H9 (cell line): Measurements from ENCODE around the gene RANBP9. TPM values are rescaled to one million over a fixed set of nuclear protein-coding genes. Genes with fewer than 3 reads are reported as not detected.

Experiments
- DNase-seq: peaks from one replicate; pipeline ENCODE4 v3.0.0-alpha.2; 2017
- H2AFZ ChIP-seq: one replicate; pipeline ENCODE4 v1.6.1; 2013; ENCODE audit warnings: mild to moderate bottlenecking, low read length, control low read depth, moderate library complexity
- H2AK5ac ChIP-seq: 2 replicates; pipeline ENCODE4 v1.6.1; 2013; ENCODE audit warnings: low read length, control low read depth, mixed read lengths; ENCODE audit not compliant: insufficient read length
- H2BK120ac ChIP-seq: one replicate; pipeline ENCODE4 v1.6.1; 2013; ENCODE audit warnings: low read depth, mild to moderate bottlenecking, low read length, control low read depth, inconsistent platforms; ENCODE audit not compliant: poor library complexity, severe bottlenecking
- H2BK12ac ChIP-seq: 2 replicates; pipeline ENCODE4 v1.6.1; 2013; ENCODE audit warnings: low read length, control low read depth, mixed read lengths, low read depth; ENCODE audit not compliant: insufficient read length
- H2BK15ac ChIP-seq: 2 replicates; pipeline ENCODE4 v1.6.1; 2013; ENCODE audit warnings: low read depth, low read length, control low read depth
- H2BK20ac ChIP-seq: one replicate; pipeline ENCODE4 v1.6.1; 2013; ENCODE audit warnings: low read depth, mild to moderate bottlenecking, low read length, control low read depth, inconsistent platforms; ENCODE audit not compliant: poor library complexity, severe bottlenecking
- H2BK5ac ChIP-seq: 2 replicates; pipeline ENCODE4 v1.6.1; 2013; ENCODE audit warnings: low read length, control low read depth, mixed read lengths; ENCODE audit not compliant: insufficient read length
- H3K14ac ChIP-seq: 2 replicates; pipeline ENCODE4 v1.6.1; 2013; ENCODE audit warnings: low read length, control low read depth; ENCODE audit not compliant: insufficient read depth
- H3K18ac ChIP-seq: 2 replicates; pipeline ENCODE4 v1.6.1; 2013; ENCODE audit warnings: low read depth, mild to moderate bottlenecking, mixed read lengths, low read length, control low read depth; ENCODE audit not compliant: insufficient read length
- H3K23ac ChIP-seq: 2 replicates; pipeline ENCODE4 v1.6.1; 2013; ENCODE audit warnings: low read length, control low read depth, mixed read lengths, low read depth; ENCODE audit not compliant: insufficient read length
- H3K23me2 ChIP-seq: 2 replicates; pipeline ENCODE4 v1.6.1; 2013; ENCODE audit warnings: low read depth, mild to moderate bottlenecking, mixed read lengths, low read length, control low read depth; ENCODE audit not compliant: insufficient read length, poor library complexity, severe bottlenecking
- H3K27ac ChIP-seq: 2 replicates; pipeline ENCODE4 v1.5.1; 2013; ENCODE audit warnings: low read length, control low read depth, mixed read lengths, low read depth; ENCODE audit not compliant: insufficient read length
- H3K27me3 ChIP-seq: 2 replicates; pipeline ENCODE4 v1.6.1; 2013; ENCODE audit warnings: low read length, control low read depth, inconsistent platforms; ENCODE audit not compliant: insufficient read depth
- H3K4ac ChIP-seq: 2 replicates; pipeline ENCODE4 v1.6.1; 2013; ENCODE audit warnings: low read depth, mild to moderate bottlenecking, control low read depth, inconsistent platforms, low read length, moderate library complexity
- H3K4me1 ChIP-seq: 2 replicates; pipeline ENCODE4 v1.6.1; 2013; ENCODE audit warnings: low read length, control low read depth, inconsistent platforms; ENCODE audit not compliant: insufficient read depth
- H3K4me2 ChIP-seq: 2 replicates; pipeline ENCODE4 v1.6.1; 2013; ENCODE audit warnings: low read length, control low read depth, mixed read lengths; ENCODE audit not compliant: insufficient read length, insufficient read depth
- H3K56ac ChIP-seq: 2 replicates; pipeline ENCODE4 v1.6.1; 2013; ENCODE audit warnings: low read depth, mild to moderate bottlenecking, mixed read lengths, low read length, control low read depth; ENCODE audit not compliant: insufficient read length
- H3K79me1 ChIP-seq: 2 replicates; pipeline ENCODE4 v1.6.1; 2013; ENCODE audit warnings: low read depth, mild to moderate bottlenecking, moderate library complexity, low read length, control low read depth, inconsistent platforms; ENCODE audit not compliant: insufficient read depth, poor library complexity, severe bottlenecking
- H3K79me2 ChIP-seq: 2 replicates; pipeline ENCODE4 v1.6.1; 2013; ENCODE audit warnings: low read length, control low read depth, inconsistent platforms; ENCODE audit not compliant: insufficient read depth
- H3K9ac ChIP-seq: 2 replicates; pipeline ENCODE4 v1.6.1; 2013; ENCODE audit warnings: low read length, control low read depth, mixed read lengths; ENCODE audit not compliant: insufficient read length; ENCODE audit errors: extremely low read depth
- H3K9me3 ChIP-seq: one replicate; pipeline ENCODE4 v1.6.1; 2013; ENCODE audit warnings: low read depth, low read length, inconsistent platforms; ENCODE audit not compliant: control insufficient read depth
- H3T11ph ChIP-seq: one replicate; pipeline ENCODE4 v1.6.1; 2013; ENCODE audit warnings: mild to moderate bottlenecking, low read length, control low read depth, inconsistent platforms
- H4K20me1 ChIP-seq: one replicate; pipeline ENCODE4 v1.6.1; 2013; ENCODE audit not compliant: control insufficient read depth, insufficient read length, insufficient read depth
- H4K5ac ChIP-seq: 2 replicates; pipeline ENCODE4 v1.6.1; 2013; ENCODE audit warnings: low read depth, mild to moderate bottlenecking, mixed read lengths, low read length, control low read depth; ENCODE audit not compliant: insufficient read length
- H4K8ac ChIP-seq: replicated peaks from 2 replicates; pipeline ENCODE4 v1.6.1; 2013; ENCODE audit warnings: low read length, control low read depth, mixed read lengths, low read depth; ENCODE audit not compliant: insufficient read length
- H4K91ac ChIP-seq: 2 replicates; pipeline ENCODE4 v1.6.1; 2013; ENCODE audit warnings: low read depth, mild to moderate bottlenecking, moderate library complexity, mixed read lengths, low read length, control low read depth; ENCODE audit not compliant: insufficient read length
- H3K27ac Mint-ChIP-seq, 3 experiments: 2 replicates in 2 of 3; 3 replicates in 1 of 3; pipeline ENCODE4 v1.8.0; 2020 to 2021; ENCODE audit warnings: mixed read lengths in 3 of 3, mild to moderate bottlenecking in 1 of 3, moderate library complexity in 1 of 3
- H3K27me3 Mint-ChIP-seq: 2 replicates; pipeline ENCODE4 v1.8.0; 2021; ENCODE audit warnings: low read depth, mild to moderate bottlenecking, moderate library complexity, mixed read lengths
- H3K36me3 Mint-ChIP-seq, 3 experiments: 2 replicates in 2 of 3; 3 replicates in 1 of 3; pipeline ENCODE4 v1.8.0; 2020 to 2021; ENCODE audit warnings: low read depth in 3 of 3, mixed read lengths in 3 of 3; ENCODE audit not compliant: insufficient read depth in 1 of 3
- H3K4me1 Mint-ChIP-seq, 2 experiments: 2 replicates each; pipeline ENCODE4 v1.8.0; 2020; ENCODE audit warnings: mixed read lengths in 2 of 2
- H3K4me3 Mint-ChIP-seq, 2 experiments: 2 replicates in 1 of 2; 3 replicates in 1 of 2; pipeline ENCODE4 v1.8.0; 2020 to 2021; ENCODE audit warnings: mild to moderate bottlenecking in 2 of 2, mixed read lengths in 2 of 2, moderate library complexity in 1 of 2
- H3K9me3 Mint-ChIP-seq, 2 experiments: 2 replicates in 1 of 2; 3 replicates in 1 of 2; pipeline ENCODE4 v1.8.0; 2020; ENCODE audit warnings: mild to moderate bottlenecking in 2 of 2, mixed read lengths in 2 of 2, moderate library complexity in 1 of 2
- CTCF ChIP-seq: fragments of 200-600 bp; sonication (generic); conservative IDR thresholded peaks from 3 replicates; pipeline ENCODE4 v1.8.0; 2021; ENCODE audit warnings: antibody characterized with exemption, mild to moderate bottlenecking
- total RNA-seq: library from RNA; stranded (reverse); gene quantifications from 2 replicates; pipeline ENCODE4 v1.2.1, GENCODE V29; 2021

Gene RANBP9
- total RNA-seq, 1 experiment from 2014 or later, result 37.2 TPM

- Mint-ChIP-seq H3K27me3 (no peaks in the 10 kb centered on the region), H3K36me3 (peaks cover 2 to 5% (median 5%) of the 10 kb centered on the region in 3 experiments; a peak in 3 of 7 replicates), H3K4me1 (peaks cover 20 to 22% of the 10 kb centered on the region in 2 experiments), H3K4me3 (no peak overlapping the region), H3K27ac (no peak overlapping the region), H3K9me3 (no peaks in the 10 kb centered on the region)
- Histone ChIP-seq H3K27me3 (no peaks in the 10 kb centered on the region), H3K4ac (no peak overlapping the region), H2BK12ac (no peak overlapping the region), H3K4me1 (no peaks in the 10 kb centered on the region; the same call in 1 of the 2 replicates), H2AFZ (no peak overlapping the region), H4K8ac (no peak overlapping the region), H3T11ph (no peak overlapping the region), H4K20me1 (no peaks in the 10 kb centered on the region), H4K5ac (no peak overlapping the region), H3K9ac (no peak overlapping the region), H3K56ac (no peak overlapping the region), H3K27ac (no peak overlapping the region), H2BK15ac (no peak overlapping the region), H3K79me2 (peaks cover 14% of the 10 kb centered on the region; the same call in 1 of the 2 replicates), H3K14ac (no peak overlapping the region), H2AK5ac (no peak overlapping the region), H3K18ac (no peak overlapping the region), H3K23me2 (no peaks in the 10 kb centered on the region), H2BK20ac (no peak overlapping the region), H3K79me1 (peaks cover 6% of the 10 kb centered on the region), H4K91ac (no peak overlapping the region), H2BK120ac (no peak overlapping the region), H3K9me3 (no peaks in the 10 kb centered on the region), H3K23ac (no peak overlapping the region), H2BK5ac (no peak overlapping the region), H3K4me2 (no peak overlapping the region)
- DNase-seq, result no peak
- no peak for TF ChIP-seq CTCF
Measured at GRCh38 chr6:13703496-13703895, 8.1 kb downstream of the RANBP9 start.
